HuH-7.5 (cell line): ENCODE data around the gene SH3GL2.

Experiments used
- DNase-seq: peaks from one replicate; pipeline ENCODE4 v3.0.0; 2011; ENCODE audit warnings: low spot score

The SH3GL2 gene

GRCh38 chr9:17813798-17814197 lies 234.9 kb downstream of the SH3GL2 start:
- DNase-seq, result no peak

GRCh38 chr9:17816431-17817027 lies 237.7 kb downstream of the SH3GL2 start:
- DNase-seq, result no peak

- no peak for DNase-seq
Measured at GRCh38 chr9:17824191-17824590, 245.3 kb downstream of the SH3GL2 start.

- no peak for DNase-seq
Measured at GRCh38 chr9:17824616-17825264, 245.9 kb downstream of the SH3GL2 start.

- no peak for DNase-seq
Measured at GRCh38 chr9:17825265-17825659, 246.4 kb downstream of the SH3GL2 start.

GRCh38 chr9:17829064-17829463 lies 250.2 kb downstream of the SH3GL2 start:
- no peak for DNase-seq

- DNase-seq, result no peak
Measured at GRCh38 chr9:17829812-17830385, 251.0 kb downstream of the SH3GL2 start.

- no peak for DNase-seq
Measured at GRCh38 chr9:17832812-17833211, 253.9 kb downstream of the SH3GL2 start.

GRCh38 chr9:17833846-17834245 lies 255.0 kb downstream of the SH3GL2 start:
- DNase-seq, result no peak

GRCh38 chr9:17837965-17838364 lies 259.1 kb downstream of the SH3GL2 start:
- no peak for DNase-seq

- no peak for DNase-seq
Measured at GRCh38 chr9:17839776-17840175, 260.9 kb downstream of the SH3GL2 start.

- no peak for DNase-seq
Measured at GRCh38 chr9:17843236-17843635, 264.4 kb downstream of the SH3GL2 start.
